K562 (cell line): ENCODE results near the gene VPS13D. TPM values are rescaled to one million over a fixed set of nuclear protein-coding genes. Genes with fewer than 3 reads are reported as not detected.

Experiments used
- ATF1 ChIP-seq, 2 experiments: fragments of 450-650 bp in 1 of 2; IDR thresholded peaks; 2 replicates each; pipeline ENCODE4 v1.6.1; 2016; ENCODE audit warnings: missing compliant biosample characterization in 1 of 2, missing genetic modification characterization in 1 of 2
- CBX5 ChIP-seq: IDR thresholded peaks from 2 replicates; pipeline ENCODE4 v1.6.1; 2014; ENCODE audit warnings: low read depth, borderline replicate concordance
- CHAMP1 ChIP-seq: fragments of 450-650 bp; IDR thresholded peaks from 2 replicates; pipeline ENCODE4 v1.6.1; 2016; ENCODE audit warnings: mild to moderate bottlenecking
- DLX4 ChIP-seq: fragments of 250-450 bp; sonication (Bioruptor Pico); IDR thresholded peaks from 2 replicates; pipeline ENCODE4 v1.6.1; 2021; ENCODE audit warnings: mild to moderate bottlenecking
- EWSR1 ChIP-seq: fragments of 450-650 bp; IDR thresholded peaks from 2 replicates; pipeline ENCODE4 v1.6.1; 2018; ENCODE audit warnings: borderline replicate concordance, mild to moderate bottlenecking, low read depth, moderate library complexity; ENCODE audit not compliant: partially characterized antibody
- HMGN3 ChIP-seq: IDR thresholded peaks from 2 replicates; pipeline ENCODE4 v1.6.1; 2011; ENCODE audit warnings: borderline replicate concordance, low read depth, mild to moderate bottlenecking, mixed read lengths, low read length; ENCODE audit not compliant: insufficient read length; ENCODE audit errors: extremely low read depth
- KLF13 ChIP-seq: fragments of 450-650 bp; IDR thresholded peaks from 2 replicates; pipeline ENCODE4 v1.6.1; 2016; ENCODE audit warnings: missing genetic modification characterization, low read depth, mild to moderate bottlenecking, missing compliant biosample characterization, moderate library complexity, borderline replicate concordance
- PATZ1 ChIP-seq: fragments of 250-450 bp; sonication (Bioruptor Pico); IDR thresholded peaks from 2 replicates; pipeline ENCODE4 v1.5.0; 2020; ENCODE audit warnings: mild to moderate bottlenecking, borderline replicate concordance
- PYGO2 ChIP-seq: fragments of 450-650 bp; IDR thresholded peaks from 2 replicates; pipeline ENCODE4 v1.6.1; 2016; ENCODE audit warnings: mild to moderate bottlenecking, missing genetic modification characterization, moderate library complexity, missing compliant biosample characterization
- SMAD4 ChIP-seq: fragments of 250-450 bp; sonication (Bioruptor Pico); conservative IDR thresholded peaks from 2 replicates; pipeline ENCODE4 v1.8.0; 2021; ENCODE audit warnings: inconsistent platforms, mild to moderate bottlenecking, moderate library complexity
- SMC3 ChIP-seq: conservative IDR thresholded peaks from 2 replicates; pipeline ENCODE4 v1.6.1; 2011; ENCODE audit warnings: low read depth, low read length, improper control_type of control experiment; ENCODE audit not compliant: insufficient read depth
- TFAP4 ChIP-seq: sonication (generic); formaldehyde crosslinking; IDR thresholded peaks from 2 replicates; pipeline ENCODE4 v1.8.0; 2022; ENCODE audit warnings: missing genetic modification reagents, mild to moderate bottlenecking, moderate library complexity, borderline replicate concordance
- WHSC1 ChIP-seq: IDR thresholded peaks from one replicate; pipeline ENCODE4 v1.6.1; 2012; ENCODE audit warnings: low read length, control low read depth, inconsistent platforms
- ZNF124 ChIP-seq: sonication (generic); formaldehyde crosslinking; IDR thresholded peaks from 2 replicates; pipeline ENCODE4 v1.8.1; 2022; ENCODE audit warnings: missing genetic modification reagents
- ZNF282 ChIP-seq: sonication (generic); formaldehyde crosslinking; IDR thresholded peaks from 2 replicates; pipeline ENCODE4 v1.8.1; 2023; ENCODE audit warnings: missing genetic modification reagents
- ZNF398 ChIP-seq: fragments of 250-450 bp; sonication (Bioruptor Pico); IDR thresholded peaks from 2 replicates; pipeline ENCODE4 v1.8.0; 2021; ENCODE audit warnings: moderate library complexity, mild to moderate bottlenecking, inconsistent platforms
- ZNF707 ChIP-seq: fragments of 250-450 bp; sonication (Bioruptor Pico); conservative IDR thresholded peaks from 2 replicates; pipeline ENCODE4 v1.8.0; 2022; ENCODE audit warnings: inconsistent platforms, mild to moderate bottlenecking, moderate library complexity
- polyA plus RNA-seq, 8 experiments: library from polyadenylated mRNA; depleted of rRNA in 4 of 8; stranded (reverse) in 5 of 8; unstranded in 3 of 8; fragments of >200 nt; fragmentation: Nextera tagmentation in 2 of 8; fragmentation: Illumina TruSeq in 1 of 8; extraction: Ambion mirVana in 2 of 8; extraction: Trizol in 1 of 8; gene quantifications; 2 replicates each; pipeline versions ENCODE4 v1.2.1 to v1.2.3, GENCODE V29; 2011 to 2014; ENCODE audit warnings: inconsistent platforms in 1 of 8, missing spikeins in 1 of 8
- total RNA-seq, 7 experiments: library from RNA; depleted of rRNA in 6 of 7; stranded (reverse); fragments of >200 nt in 6 of 7; fragmentation: Illumina TruSeq in 2 of 7; extraction: Trizol in 2 of 7; gene quantifications; 2 replicates each; pipeline versions ENCODE4 v1.2.1 to v1.2.3, GENCODE V29; 2011 to 2021; ENCODE audit warnings: low replicate concordance in 1 of 7

The VPS13D gene
- total and polyA plus RNA-seq, 9 of the 15 experiments (the other 6 are each of a cell fraction or from before 2014, with no cell fraction given), result 6.1 to 51.5 (median 38.5) TPM

GRCh38 chr1:12541274-12542137 lies 311.7 kb downstream of the VPS13D start (continued):
- TF ChIP-seq DLX4 (no peak), ZNF398 (no peak), CHAMP1 (no peak), ZNF282 (no peak), TFAP4 (CRISPR knock-in tag) (peak; percentile 53; the same call in 1 of the 2 replicates), WHSC1 (no peak), SMC3 (0 out of 2 replicates have a peak, but pooled peaks have one; percentile 5), SMAD4 (peak; percentile 75), EWSR1 (no peak), PYGO2 (tag) (no peak), ZNF124 (CRISPR knock-in tag) (no peak), ATF1 (CRISPR knock-in tag; IDR thresholded peaks at IDR 0.05) (no peak), ATF1 (tag; IDR thresholded peaks at IDR 0.05) (no peak), ZNF707 (no peak), PATZ1 (CRISPR knock-in tag) (no peak), HMGN3 (peak; percentile 65), KLF13 (tag) (no peak), CBX5 (no peak)
